Measurements from ENCODE around the gene EI24. TPM values are rescaled to one million over a fixed set of nuclear protein-coding genes. Genes with fewer than 3 reads are reported as not detected.

Gene EI24
- polyA plus RNA-seq, 3 donors = 17.2 to 46.9 (median 44.7) TPM

GRCh38 chr11:125519860-125520834 lies 49.1 kb upstream of the EI24 start:
- Mint-ChIP-seq H3K27ac (peak overlapping the region in 1 of 7 donors; percentile 5), H3K4me1 (peaks cover 12% of the 10 kb centered on the region), H3K4me3 (no peak overlapping the region), H3K27me3 (ENCODE audit: low read depth in 3 of 3) (peaks cover 2 to 8% (median 3%) of the 10 kb centered on the region in 3 donors), H3K9me3 (peaks cover 11 to 39% (median 23%) of the 10 kb centered on the region in 7 donors), H3K36me3 (peaks cover 0 to 3% of the 10 kb centered on the region in 2 donors)
- Histone ChIP-seq H3K36me3 (replicated peaks in 1 of 2; ENCODE audit: control insufficient read depth in 1 of 2, insufficient read depth in 2 of 2, low read length in 2 of 2) (no peaks in the 10 kb centered on the region), H3K4me3 (replicated peaks in 1 of 3; ENCODE audit: low read depth in 2 of 3, low read length in 3 of 3) (no peak overlapping the region), H3K4me2 (replicated peaks; ENCODE audit: extremely low read depth, low read length, poor library complexity, severe bottlenecking) (no peak overlapping the region), H3K27me3 (ENCODE audit: control insufficient read depth in 2 of 2, insufficient read depth in 2 of 2, low read length in 2 of 2) (peaks cover 0 to 2% of the 10 kb centered on the region in 2 donors), H3K9me3 (replicated peaks in 1 of 2; ENCODE audit: control insufficient read depth in 1 of 2, insufficient read depth in 1 of 2, low read length in 2 of 2) (peaks cover 12 to 14% of the 10 kb centered on the region in 2 donors), H2AFZ (ENCODE audit: insufficient read depth, low read depth, low read length, poor library complexity, severe bottlenecking) (no peak overlapping the region), H3K9ac (ENCODE audit: insufficient read depth, low read length, poor library complexity, severe bottlenecking) (no peak overlapping the region), H3K27ac (ENCODE audit: low read depth in 1 of 2, low read length in 2 of 2) (no peak overlapping the region), H3K79me2 (ENCODE audit: insufficient read depth, low read length) (no peaks in the 10 kb centered on the region), H3K4me1 (ENCODE audit: control insufficient read depth in 1 of 2, insufficient read depth in 2 of 2, low read length in 2 of 2) (peaks cover 9% of the 10 kb centered on the region in 2 donors), H4K20me1 (ENCODE audit: insufficient read depth, low read length) (no peaks in the 10 kb centered on the region)
- no CpG with 5 or more reads among the region's 2 CpGs for whole genome bisulfite sequencing (ENCODE audit: insufficient coverage)
- intact Hi-C loops (cut with micrococcal nuclease) = no loop called here
- DNase-seq = peak in 1 of 3 donors; percentile 64
- TF ChIP-seq CTCF (IDR thresholded peaks at IDR 0.05) = no peak

GRCh38 chr11:125525303-125525702 lies 44.0 kb upstream of the EI24 start:
- Histone ChIP-seq H3K9ac (ENCODE audit: insufficient read depth, low read length, poor library complexity, severe bottlenecking) (no peak overlapping the region), H3K36me3 (replicated peaks in 1 of 2; ENCODE audit: control insufficient read depth in 1 of 2, insufficient read depth in 2 of 2, low read length in 2 of 2) (no peaks in the 10 kb centered on the region), H4K20me1 (ENCODE audit: insufficient read depth, low read length) (no peaks in the 10 kb centered on the region), H3K4me3 (replicated peaks in 1 of 3; ENCODE audit: low read depth in 2 of 3, low read length in 3 of 3) (no peak overlapping the region), H3K9me3 (replicated peaks in 1 of 2; ENCODE audit: control insufficient read depth in 1 of 2, insufficient read depth in 1 of 2, low read length in 2 of 2) (peaks cover 12% of the 10 kb centered on the region in 2 donors), H3K27ac (ENCODE audit: low read depth in 1 of 2, low read length in 2 of 2) (no peak overlapping the region), H3K27me3 (ENCODE audit: control insufficient read depth in 2 of 2, insufficient read depth in 2 of 2, low read length in 2 of 2) (no peaks in the 10 kb centered on the region), H2AFZ (ENCODE audit: insufficient read depth, low read depth, low read length, poor library complexity, severe bottlenecking) (no peak overlapping the region), H3K4me2 (replicated peaks; ENCODE audit: extremely low read depth, low read length, poor library complexity, severe bottlenecking) (no peak overlapping the region), H3K4me1 (ENCODE audit: control insufficient read depth in 1 of 2, insufficient read depth in 2 of 2, low read length in 2 of 2) (no peaks in the 10 kb centered on the region), H3K79me2 (ENCODE audit: insufficient read depth, low read length) (no peaks in the 10 kb centered on the region)
- WGBS (ENCODE audit: insufficient coverage) = no CpG with 5 or more reads among the region's 5 CpGs
- no peaks in the 10 kb centered on the region for H3K4me1 Mint-ChIP-seq
- peaks cover 12 to 47% (median 26%) of the 10 kb centered on the region in 7 donors for H3K9me3 Mint-ChIP-seq
- TF ChIP-seq CTCF (IDR thresholded peaks at IDR 0.05) = no peak
- H3K27me3 Mint-ChIP-seq (ENCODE audit: low read depth in 3 of 3) = peaks cover 0 to 7% (median 0%) of the 10 kb centered on the region in 3 donors
- H3K27ac Mint-ChIP-seq = no peak overlapping the region
- H3K36me3 Mint-ChIP-seq = no peaks in the 10 kb centered on the region
- no peak for DNase-seq
- intact Hi-C loops (cut with micrococcal nuclease) = no loop called here
- H3K4me3 Mint-ChIP-seq = no peak overlapping the region

Measured in CD14-positive monocyte (primary cell).